Posterior vena cava (tissue), 2 donors: ENCODE measurements around the gene RARG. TPM values are rescaled to one million over a fixed set of nuclear protein-coding genes. Genes with fewer than 3 reads are reported as not detected.
A peak's percentile ranks its signal among the peaks of the same experiment; 100 is the strongest.
"Not testable (repeated sequence)": the region's sequence is repeated elsewhere in the genome, so short reads cannot be mapped to it uniquely, and the experiment has no call there.

Experiments
- DNase-seq: peaks from one replicate; pipeline ENCODE4 v3.0.0-alpha.2; 2020; ENCODE audit warnings: low spot score
- intact Hi-C, 2 donors: fragments of 100-400 bp; cut with DNase I; formaldehyde crosslinking; loops; one replicate each; pipeline versions ENCODE4 v1.14.1 to v1.14.2; 2022 to 2023
- total RNA-seq, 2 donors: library from RNA; stranded (reverse); fragmentation: NEBNext Ultra II Directional; extraction: Animal tissue kit (Norgen Biotek cat#: 25700); gene quantifications; one replicate each; pipeline ENCODE4 v1.2.1, GENCODE V29; 2021
- donor health status: DM: yes; HTN: yes; CAD: no.
- donor health status: DM: yes; HTN: yes; CAD: no.

Gene RARG
- total RNA-seq, 2 donors from 2014 or later, result 33.4 to 38.1 TPM

DNA sequence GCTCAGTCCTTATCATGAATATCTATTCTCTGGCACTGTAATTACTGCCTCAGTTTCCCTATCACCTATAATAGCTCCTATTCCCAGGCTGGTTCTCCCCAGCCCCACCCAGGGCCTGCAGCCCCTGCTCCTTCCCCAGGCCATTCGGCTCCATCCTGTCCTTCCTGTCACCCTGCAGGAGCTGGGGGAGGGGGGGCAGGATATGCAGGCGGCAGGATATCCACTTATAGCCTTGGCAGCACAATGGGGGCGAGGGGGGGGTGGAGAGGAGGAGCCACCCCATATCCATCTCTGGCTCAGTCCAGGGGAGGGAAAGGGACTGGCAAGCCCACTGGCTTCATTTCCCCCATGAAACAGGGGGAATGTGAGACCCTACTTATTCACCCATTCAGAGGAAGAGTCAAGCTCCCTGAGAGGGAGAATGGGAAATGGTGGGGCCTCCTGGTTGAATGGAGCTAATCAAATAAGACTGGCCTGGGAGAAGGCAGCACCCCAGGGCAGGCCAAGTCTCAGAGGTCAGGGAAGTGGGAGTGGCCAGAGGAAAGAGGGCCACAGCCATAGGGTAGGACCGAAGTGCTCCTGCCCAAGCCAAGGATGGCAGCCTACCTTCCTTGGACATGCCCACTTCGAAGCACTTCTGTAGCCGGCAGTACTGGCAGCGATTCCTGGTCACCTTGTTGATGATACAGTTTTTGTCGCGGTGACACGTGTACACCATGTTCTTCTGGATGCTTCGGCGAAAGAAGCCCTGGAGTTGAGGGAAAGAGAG lies 17.1 kb downstream of the RARG start:
- peak; percentile 76 for DNase-seq
- intact Hi-C loops, result loop anchor here (5.0 kb wide), 2 partner anchors 37 to 928 kb away; a partner anchor contains a TSS

DNA sequence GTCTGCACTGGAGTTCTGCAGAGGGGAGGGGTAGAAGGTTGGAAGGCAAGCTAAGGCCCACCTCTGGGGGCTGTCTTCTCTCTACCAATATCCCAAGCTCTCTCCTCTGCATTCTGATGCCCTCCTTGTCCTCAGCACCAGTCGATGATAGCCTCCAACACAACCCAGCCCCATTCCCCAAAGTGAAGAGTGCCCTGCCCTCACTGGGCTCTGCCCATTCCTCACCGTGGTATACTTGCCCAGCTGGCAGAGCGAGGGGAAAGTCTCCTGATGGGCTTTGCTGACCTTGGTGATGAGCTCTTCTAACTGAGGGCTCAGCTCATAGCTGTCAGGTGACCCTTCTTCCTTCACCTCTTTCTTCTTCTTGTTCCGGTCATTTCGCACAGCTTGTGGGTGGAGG lies 17.8 kb downstream of the RARG start:
- intact Hi-C loops, result loop anchor here (5.0 kb wide), 2 partner anchors 38 to 927 kb away; a partner anchor contains a TSS
- peak; percentile 66 for DNase-seq

DNA sequence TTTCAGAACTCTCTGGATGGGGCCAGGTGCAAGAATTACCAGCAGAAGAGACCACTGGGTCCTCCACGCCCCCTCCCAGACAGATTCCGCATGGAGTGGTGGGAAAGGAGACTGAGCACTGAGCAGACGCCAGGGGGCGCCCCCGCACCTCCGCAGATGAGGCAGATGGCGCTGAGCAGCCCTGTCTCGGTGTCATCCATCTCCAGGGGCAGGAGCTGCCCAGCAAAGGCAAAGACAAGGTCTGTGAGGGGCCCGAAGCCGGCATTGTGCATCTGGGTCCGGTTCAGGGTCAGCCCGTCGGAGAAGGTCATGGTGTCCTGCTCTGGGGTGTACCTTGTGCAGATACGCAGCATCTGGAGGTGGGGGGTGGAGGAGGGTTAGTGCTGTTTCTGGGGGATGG lies 18.7 kb downstream of the RARG start:
- intact Hi-C loops, result loop anchor here (2.0 to 5.0 kb wide), 4 partner anchors 39 to 926 kb away; a partner anchor contains a TSS
- peak; percentile 95 for DNase-seq

DNA sequence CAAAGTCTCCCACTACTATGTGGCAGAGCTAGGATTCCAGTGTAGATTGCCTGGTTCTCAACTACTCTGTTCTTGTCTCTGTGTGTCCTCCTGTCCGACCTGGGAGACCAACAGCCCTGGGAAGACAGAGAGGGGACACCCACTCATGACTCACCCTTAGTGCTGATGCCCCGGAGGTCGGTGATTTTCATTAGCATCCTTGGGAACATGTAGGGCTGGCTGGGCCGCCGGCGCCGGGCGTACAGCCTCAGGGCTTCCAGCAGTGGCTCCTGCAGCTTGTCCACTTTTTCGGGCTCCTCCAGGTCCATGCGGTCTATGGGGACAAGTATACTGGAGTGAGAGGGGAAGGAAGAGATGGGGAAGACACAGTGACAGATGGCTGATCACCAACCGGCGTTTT lies 19.1 kb downstream of the RARG start:
- no peak for DNase-seq
- intact Hi-C loops, result loop anchor here (2.0 to 5.0 kb wide), 4 partner anchors 39 to 926 kb away; a partner anchor contains a TSS

DNA sequence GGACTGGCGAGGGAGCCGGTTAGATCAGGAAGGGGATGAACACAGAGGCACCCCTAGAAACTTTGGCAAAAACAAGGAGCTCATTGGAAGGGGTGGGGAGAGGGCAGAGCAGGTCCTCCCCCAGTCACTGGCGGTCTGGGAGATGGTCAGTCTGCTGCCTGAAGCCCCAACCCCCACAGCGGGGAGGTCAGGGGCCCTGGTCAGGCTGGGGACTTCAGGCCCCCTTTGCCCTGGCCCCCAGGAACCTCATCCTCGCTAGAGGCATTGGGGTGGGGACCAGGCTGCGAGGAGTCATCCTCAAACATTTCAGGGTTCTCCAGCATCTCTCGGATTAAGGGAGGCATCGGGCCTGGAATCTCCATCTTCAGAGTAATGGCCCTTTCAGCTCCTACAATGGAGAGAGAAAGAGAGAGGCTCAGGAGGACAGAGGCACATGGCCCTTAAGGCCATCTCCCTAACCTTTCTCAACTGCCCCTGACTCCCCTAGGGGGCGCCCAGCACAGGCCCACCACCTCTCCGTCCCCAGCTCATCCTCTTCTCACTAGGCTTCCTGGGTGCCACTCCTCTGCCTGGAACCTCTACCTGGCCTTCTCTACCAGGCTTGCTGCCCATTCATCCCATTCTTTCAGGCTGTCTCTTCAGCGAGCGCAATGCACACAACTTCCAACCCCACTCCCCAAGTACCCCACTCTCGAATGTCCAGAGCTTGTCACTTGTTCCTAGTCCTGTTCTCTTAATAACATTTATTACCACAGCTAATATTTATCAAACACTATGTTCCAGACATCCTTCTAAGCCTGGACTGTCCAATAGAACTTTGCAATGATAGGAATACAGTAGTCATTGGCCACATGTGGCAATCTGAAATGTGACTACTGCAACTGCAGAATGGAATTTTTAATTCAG lies 20.3 kb downstream of the RARG start:
- intact Hi-C loops, result loop anchor here (2.0 to 5.0 kb wide), 4 partner anchors 41 to 924 kb away; a partner anchor contains a TSS
- DNase-seq, result peak; percentile 53

DNA sequence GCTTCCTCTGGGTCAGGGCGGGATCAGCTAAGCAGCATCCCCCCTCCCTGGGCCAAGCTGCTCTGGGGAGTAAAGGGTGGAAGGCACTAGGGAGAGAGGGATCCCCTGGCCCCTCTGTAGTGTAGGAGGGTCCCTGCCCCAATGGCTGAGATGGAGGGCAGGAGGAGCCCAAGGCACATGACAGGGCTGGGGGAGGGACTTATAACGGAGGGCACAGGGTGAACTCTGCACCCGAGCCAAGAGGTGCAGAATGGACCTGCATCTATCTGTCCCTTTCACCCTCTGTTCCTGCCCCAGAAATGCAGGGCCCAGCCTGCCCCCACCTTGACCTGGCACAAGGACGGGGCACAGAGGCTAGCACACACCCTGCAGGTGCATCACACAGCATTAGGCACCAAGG lies 21.2 kb downstream of the RARG start:
- intact Hi-C loops, result loop anchor here (5.0 kb wide), 2 partner anchors 41 to 924 kb away; a partner anchor contains a TSS
- no peak for DNase-seq

DNA sequence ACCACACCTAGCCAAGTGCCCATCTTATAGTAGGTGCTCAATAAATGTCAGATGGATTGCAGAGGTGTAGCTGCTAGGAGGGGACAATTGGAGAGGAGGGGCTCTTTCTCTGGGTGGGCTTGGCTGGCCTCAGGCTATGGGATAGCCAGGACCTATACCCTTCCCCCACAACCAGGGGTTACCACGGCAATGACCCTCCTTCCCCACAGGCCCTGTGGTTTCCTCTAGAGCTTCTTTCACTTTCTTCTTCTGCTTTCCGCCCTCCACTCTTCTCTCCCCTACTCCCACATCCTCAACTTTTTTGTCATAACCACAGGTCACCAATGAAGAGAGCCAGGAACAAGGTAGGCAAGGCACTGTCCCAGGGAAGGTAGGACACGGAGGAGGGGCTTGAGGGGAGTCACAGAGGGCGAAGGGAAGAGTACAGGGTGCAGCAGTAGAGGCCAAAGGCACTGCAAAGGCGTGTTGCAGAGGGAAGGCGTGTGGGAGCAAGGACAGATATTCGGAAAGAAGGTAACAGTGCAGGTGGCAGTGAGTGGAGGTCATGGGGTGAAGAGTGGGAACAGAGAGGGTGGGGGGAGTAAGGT lies 23.0 kb downstream of the RARG start:
- intact Hi-C loops, result loop anchor here in 1 of 2 donors (2.0 kb wide), 1 partner anchor 18 kb away; no protein-coding TSS in a partner anchor
- no peak for DNase-seq

DNA sequence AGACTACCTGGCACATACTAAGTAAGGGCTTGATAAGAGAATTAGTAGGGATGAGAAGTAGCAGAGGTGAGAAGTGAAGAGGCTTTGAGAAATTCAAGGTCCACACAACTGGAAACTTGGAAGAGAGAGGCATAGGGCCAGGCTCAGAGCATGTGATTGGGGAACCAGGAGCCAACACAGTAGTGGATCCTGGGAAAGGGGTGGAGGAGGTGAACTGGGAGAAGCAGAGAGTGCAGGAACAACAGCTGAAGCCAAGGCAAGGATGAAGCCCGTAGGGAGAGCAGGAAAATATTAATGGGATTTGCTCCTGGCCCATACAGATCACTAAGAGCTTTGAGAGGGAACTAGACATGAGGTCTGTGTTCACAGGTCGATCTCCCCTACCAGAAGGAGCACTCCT lies 23.6 kb downstream of the RARG start:
- intact Hi-C loops, result loop anchor here in 1 of 2 donors (2.0 kb wide), 1 partner anchor 18 kb away; no protein-coding TSS in a partner anchor
- DNase-seq, result no peak

DNA sequence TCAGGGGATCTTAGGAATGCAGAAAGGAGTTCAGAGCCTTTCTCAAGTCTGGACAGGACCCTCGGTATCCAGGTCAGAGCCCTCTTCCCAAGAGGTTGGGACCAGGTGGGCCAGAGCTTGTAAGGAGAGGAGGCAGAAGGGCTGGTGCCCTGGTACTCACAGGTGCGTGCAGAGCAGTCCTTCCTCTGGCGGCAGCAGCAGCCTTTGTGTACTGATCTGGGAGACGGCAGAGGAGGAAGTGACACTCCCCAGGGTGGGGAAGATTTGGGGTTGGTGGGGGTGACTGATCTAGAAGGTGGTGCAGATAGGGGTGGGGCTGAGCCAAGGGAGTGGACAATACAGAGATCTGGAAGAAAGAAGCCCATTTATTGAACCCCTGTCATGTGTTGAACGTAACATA lies 25.0 kb downstream of the RARG start, which contains the start of gene ITGB7:
TSS of gene ITGB7 (minus strand) at position 210 of the 400 bp plus-strand sequence. CDS start 6,808 bp downstream, outside the sequence.
- intact Hi-C loops, result no loop called here
- DNase-seq, result no peak

DNA sequence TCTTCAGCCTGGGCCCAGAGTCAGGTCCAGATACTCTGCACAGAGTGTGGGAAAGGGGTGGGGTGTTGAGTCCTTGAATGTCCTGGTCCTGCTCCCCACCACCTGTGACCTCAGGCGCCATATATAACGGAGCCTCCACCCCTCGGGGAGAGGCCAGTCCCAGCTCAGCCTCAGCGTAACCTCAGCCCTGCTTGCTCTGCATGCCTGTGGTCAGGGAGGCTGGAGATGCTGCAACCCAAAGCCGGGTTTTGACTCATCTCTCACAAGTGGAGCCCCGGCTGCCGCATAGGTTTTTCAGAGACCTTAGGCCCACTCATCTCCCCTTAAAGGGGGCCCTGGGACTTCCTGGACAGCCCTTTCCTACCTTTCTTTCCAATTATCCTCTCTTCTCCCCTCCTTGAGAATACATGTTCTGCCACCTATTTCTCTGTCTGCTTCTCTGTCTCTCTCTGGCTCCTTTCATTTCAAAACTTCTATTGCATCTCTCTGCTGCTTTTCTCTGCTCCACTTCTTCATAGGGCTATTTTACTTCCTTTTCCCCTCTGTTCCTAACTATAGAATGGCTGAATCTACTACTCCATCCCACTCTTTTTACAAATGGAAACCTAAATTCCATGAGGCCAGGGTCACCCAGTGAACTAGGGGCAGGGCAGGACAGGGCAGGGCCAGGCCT lies 26.1 kb downstream of the RARG start:
- intact Hi-C loops, result no loop called here
- peak; percentile 86 for DNase-seq

DNA sequence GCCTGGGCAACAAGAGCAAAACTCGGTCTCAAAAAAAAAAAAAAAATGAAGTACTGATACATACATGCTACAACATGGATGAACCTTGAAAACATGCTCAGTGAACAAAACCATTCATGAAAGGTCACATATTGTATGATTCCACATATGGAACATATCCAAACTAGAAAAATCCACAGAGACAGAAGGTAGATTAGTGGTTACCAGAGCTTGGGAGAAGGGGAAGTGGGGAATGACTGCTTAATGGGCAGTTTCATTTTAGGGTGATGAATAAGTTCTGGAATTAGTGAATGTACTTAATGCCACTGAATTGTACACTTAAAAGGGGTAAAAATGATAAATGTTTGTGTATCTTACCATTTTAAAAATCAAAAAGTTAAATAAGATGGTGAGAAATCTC lies 27.7 kb downstream of the RARG start:
- no peak for DNase-seq
- intact Hi-C loops, result no loop called here

DNA sequence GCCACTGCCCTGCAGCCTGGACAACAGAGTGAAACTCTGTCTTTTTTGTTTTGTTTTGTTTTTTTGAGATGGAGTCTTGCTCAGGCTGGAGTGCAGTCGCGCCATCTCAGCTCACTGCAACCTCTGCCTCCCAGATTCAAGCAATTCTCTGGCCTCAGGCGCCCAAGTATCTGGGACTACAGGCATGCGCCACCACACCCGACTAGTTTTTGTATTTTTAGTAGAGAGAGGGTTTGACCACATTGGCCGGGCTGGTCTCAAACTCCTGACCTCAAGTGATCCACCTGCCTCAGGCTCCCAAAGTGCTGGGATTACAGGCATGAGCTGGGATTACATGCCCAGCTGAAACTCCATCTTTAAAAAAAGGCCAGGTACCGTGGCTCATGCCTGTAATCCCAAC lies 29.7 kb downstream of the RARG start:
- intact Hi-C loops, DNase-seq: not testable (repeated sequence)

DNA sequence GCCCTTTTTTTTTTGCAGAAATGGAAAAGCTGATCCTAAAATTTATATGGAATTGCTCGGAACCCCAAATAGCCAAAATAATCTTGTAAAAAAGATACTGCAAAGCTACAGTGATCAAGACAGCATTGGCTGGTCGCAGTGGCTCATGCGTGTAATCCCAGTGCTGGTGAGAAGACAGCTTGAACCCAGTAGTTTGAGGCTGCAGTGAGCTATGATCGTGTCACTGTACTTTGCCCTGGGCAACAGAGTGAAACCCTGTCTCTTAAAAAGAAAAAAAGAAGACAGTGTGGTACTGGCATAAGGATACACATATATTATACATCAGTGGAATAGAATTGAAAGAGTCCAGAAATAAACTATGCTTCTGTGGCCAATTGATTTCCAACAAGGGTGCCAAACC lies 30.4 kb downstream of the RARG start:
- intact Hi-C loops, result no loop called here
- DNase-seq, result no peak

DNA sequence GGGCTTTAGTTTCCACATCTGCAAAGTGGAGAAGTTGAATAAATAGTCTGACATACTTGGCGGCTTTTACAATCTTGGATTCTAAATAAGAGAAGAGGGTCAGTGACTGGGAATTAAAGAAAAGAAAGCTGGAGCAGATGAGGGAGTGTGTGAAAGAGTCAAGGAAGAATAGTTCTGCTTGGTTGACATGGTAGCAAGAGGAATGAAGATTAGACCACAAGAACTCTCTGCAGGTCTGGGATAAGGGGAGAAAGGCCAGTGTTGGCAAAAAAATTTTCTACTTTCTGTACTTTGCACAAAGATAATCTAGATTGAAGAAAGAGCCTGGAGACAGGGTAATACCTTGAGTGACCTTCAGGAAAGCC lies 30.9 kb downstream of the RARG start:
- intact Hi-C loops, result no loop called here
- no peak for DNase-seq

DNA sequence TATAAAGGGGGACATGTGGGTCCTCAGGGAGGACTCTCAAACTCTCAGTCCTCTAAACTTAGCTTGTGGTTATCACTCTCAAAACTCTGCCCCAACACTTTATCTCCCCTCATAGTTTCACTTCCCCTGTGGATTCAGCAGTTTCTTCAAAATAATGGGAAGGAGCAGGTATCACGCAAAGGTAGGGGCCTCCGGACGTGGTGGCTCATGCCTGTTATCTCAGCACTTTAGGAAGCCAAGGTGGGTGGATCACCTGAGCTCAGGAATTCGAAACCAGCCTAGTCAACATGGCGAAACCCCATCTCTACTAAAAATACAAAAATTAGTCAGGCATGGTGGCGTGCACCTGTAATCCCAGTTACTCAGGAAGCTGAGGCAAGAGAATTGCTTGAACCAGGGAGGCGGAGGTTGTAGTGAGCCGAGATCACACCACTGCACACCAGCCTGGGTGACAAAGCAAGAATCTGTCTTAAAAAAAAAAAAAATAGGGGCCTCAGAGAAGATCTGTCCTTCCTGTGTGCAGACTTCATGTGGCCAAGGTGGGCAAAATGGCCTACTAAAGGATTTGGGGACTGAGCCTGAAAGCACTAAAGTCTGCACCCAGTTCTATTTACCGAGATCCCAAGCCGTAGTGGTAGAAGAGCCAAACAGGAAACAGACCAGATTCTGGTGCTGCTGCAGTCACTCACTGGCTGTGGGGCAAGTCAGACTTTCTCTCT lies 31.4 kb downstream of the RARG start:
- no peak for DNase-seq
- intact Hi-C loops, result no loop called here

DNA sequence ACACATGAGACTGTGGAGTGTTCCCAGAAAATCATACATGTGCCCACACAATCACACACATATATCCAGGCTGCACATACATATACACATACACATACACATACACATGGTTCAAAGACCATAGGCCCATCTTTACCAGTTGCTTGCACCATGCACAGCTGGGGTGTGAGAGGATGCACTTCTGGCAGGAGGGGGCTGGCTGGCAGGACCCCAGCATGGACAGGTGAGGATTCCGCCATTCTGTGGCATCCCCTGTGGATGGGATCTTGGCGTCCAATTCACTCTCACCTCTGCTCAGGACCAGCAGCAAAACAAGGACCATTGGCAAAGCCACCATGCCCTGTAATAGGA lies 31.9 kb downstream of the RARG start:
- intact Hi-C loops, result no loop called here
- DNase-seq, result no peak

DNA sequence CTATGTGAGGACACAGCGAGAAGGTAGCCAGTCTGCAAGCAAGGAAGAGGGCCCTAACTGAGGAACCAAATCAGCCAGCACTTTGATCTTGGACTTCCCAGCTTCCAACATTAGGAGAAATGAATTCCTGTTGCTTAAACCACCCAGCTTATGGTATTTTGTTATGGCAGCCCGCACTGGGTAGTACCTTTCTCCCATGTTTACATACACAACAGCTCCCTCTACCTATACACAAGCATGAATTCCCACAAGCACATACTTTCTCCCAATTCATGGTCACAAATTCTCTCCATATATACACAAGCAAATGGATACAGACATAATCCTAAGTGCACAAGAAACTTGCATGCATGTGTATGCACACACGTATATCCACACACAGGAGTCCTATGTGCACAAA lies 32.3 kb downstream of the RARG start:
- intact Hi-C loops, result loop anchor here (5.0 kb wide), 2 partner anchors 37 to 132 kb away; no protein-coding TSS in a partner anchor
- DNase-seq, result no peak

DNA sequence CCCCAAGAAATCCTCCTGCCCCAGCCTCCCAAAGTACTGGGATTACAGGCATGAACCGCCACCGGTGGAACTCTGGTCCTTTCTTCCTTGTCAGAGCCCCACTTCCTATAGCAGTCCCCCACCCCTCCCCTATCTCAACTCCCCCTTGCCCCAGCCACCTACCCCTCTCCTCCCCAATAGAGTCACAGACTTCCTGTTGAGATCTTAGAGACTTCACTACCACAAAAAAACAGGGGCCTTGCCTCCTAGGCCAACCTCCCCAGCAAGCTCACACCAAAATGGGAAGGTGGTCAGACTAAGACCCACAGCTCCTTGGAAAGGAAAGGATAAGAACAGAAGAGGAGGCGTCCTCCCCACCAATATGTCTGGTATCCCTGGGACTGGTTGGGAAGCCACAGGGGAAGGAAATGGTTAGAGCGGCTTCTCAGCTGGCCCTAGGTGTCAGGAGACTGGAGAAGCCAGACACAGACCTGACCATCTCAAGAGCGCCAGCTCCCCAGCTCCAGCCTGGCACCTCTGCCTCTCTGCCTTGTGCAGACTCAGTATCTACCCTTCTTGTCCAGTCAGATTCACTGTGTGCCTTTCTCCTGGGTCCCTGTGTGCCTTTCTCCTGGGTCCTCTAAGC lies 33.4 kb downstream of the RARG start:
- intact Hi-C loops, result loop anchor here (5.0 kb wide), 2 partner anchors 36 to 131 kb away; no protein-coding TSS in a partner anchor
- DNase-seq, result no peak
